Measurements from ENCODE around the gene C16orf87. TPM values are rescaled to one million over a fixed set of nuclear protein-coding genes. Genes with fewer than 3 reads are reported as not detected.

The C16orf87 gene
- total RNA-seq, 1 donor from 2014 or later = 25.0 TPM

GRCh38 chr16:46858151-46858550, 27.2 kb upstream of the C16orf87 start:
- H3K4me2 ChIP-seq (ENCODE audit: low read length) = no peak overlapping the region
- no peaks in the 10 kb centered on the region for H4K20me1 ChIP-seq (ENCODE audit: insufficient read depth, low read length)
- H3K4me1 ChIP-seq (ENCODE audit: insufficient read depth, low read length) = peaks cover 4% of the 10 kb centered on the region
- Mint-ChIP-seq H3K27me3 (ENCODE audit: low read depth, unreplicated experiment) (no peaks in the 10 kb centered on the region), H3K4me3 (ENCODE audit: unreplicated experiment) (no peak overlapping the region), H3K4me1 (ENCODE audit: low read depth, unreplicated experiment) (peaks cover 2% of the 10 kb centered on the region), H3K36me3 (ENCODE audit: low read depth, unreplicated experiment) (no peaks in the 10 kb centered on the region), H3K27ac (ENCODE audit: unreplicated experiment) (no peak overlapping the region), H3K9me3 (ENCODE audit: unreplicated experiment) (no peaks in the 10 kb centered on the region)
- no peak overlapping the region for H3K27ac ChIP-seq (ENCODE audit: low read depth, low read length)
- no peak overlapping the region for H3K4me3 ChIP-seq (ENCODE audit: insufficient read depth, low read depth, low read length)
- no peaks in the 10 kb centered on the region for H3K9me3 ChIP-seq (ENCODE audit: insufficient read depth, low read depth, low read length)
- no peaks in the 10 kb centered on the region for H3K79me2 ChIP-seq (ENCODE audit: insufficient read depth, low read length)
- no peaks in the 10 kb centered on the region for H3K27me3 ChIP-seq (ENCODE audit: insufficient read depth, low read length)
- H3K36me3 ChIP-seq (ENCODE audit: insufficient read depth, low read length) = no peaks in the 10 kb centered on the region
- DNase-seq (ENCODE audit: low read depth) = no peak
- no peak for TF ChIP-seq CTCF (IDR thresholded peaks at IDR 0.05; ENCODE audit: insufficient read depth, low read depth, low read length)
- TF ChIP-seq EZH2 (IDR thresholded peaks at IDR 0.05; ENCODE audit: insufficient read depth, low read length) = no peak
- H3K9ac ChIP-seq (ENCODE audit: low read length) = no peak overlapping the region
- FAIRE-seq = no peak
- H2AFZ ChIP-seq (ENCODE audit: low read depth, low read length) = no peak overlapping the region

DNA sequence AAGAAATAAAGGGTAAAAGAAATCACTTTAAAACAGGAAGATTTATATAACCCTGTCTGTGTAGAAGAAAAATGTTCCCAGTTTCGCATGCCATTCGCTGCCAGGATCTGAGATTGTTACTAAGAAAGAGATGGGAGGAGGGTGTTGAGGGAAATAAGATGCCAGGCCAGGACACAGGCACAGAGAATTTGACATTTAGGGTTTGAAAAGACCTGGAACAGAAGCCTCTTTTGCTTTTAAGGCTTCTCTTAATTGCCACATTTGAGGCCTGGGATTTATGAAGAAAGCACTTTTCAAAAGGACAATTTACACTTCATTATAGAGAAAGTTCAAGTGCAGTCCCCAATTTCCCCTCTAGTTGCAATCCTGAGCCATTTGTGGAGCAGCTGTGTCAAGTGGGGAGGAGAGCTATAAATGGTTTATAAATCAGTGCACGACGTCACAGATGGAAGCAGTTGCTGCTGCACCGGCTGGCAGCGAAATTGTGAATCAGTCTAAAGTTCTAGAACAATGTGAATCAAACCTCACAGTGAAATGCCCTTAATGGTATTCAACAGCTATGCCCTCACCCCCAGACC, 26.5 kb upstream of the C16orf87 start:
- Histone ChIP-seq H3K4me3 (ENCODE audit: insufficient read depth, low read depth, low read length) (no peak overlapping the region), H3K9me3 (ENCODE audit: insufficient read depth, low read depth, low read length) (no peaks in the 10 kb centered on the region), H3K4me2 (ENCODE audit: low read length) (no peak overlapping the region), H3K36me3 (ENCODE audit: insufficient read depth, low read length) (no peaks in the 10 kb centered on the region), H3K4me1 (ENCODE audit: insufficient read depth, low read length) (peaks cover 4% of the 10 kb centered on the region), H3K27me3 (ENCODE audit: insufficient read depth, low read length) (no peaks in the 10 kb centered on the region), H4K20me1 (ENCODE audit: insufficient read depth, low read length) (no peaks in the 10 kb centered on the region), H3K27ac (ENCODE audit: low read depth, low read length) (no peak overlapping the region), H3K79me2 (ENCODE audit: insufficient read depth, low read length) (no peaks in the 10 kb centered on the region), H3K9ac (ENCODE audit: low read length) (no peak overlapping the region), H2AFZ (ENCODE audit: low read depth, low read length) (no peak overlapping the region)
- TF ChIP-seq EZH2 (IDR thresholded peaks at IDR 0.05; ENCODE audit: insufficient read depth, low read length) (no peak), CTCF (IDR thresholded peaks at IDR 0.05; ENCODE audit: insufficient read depth, low read depth, low read length) (peak; percentile 47)
- Mint-ChIP-seq H3K4me3 (ENCODE audit: unreplicated experiment) (no peak overlapping the region), H3K9me3 (ENCODE audit: unreplicated experiment) (no peaks in the 10 kb centered on the region), H3K36me3 (ENCODE audit: low read depth, unreplicated experiment) (no peaks in the 10 kb centered on the region), H3K27me3 (ENCODE audit: low read depth, unreplicated experiment) (no peaks in the 10 kb centered on the region), H3K4me1 (ENCODE audit: low read depth, unreplicated experiment) (peaks cover 2% of the 10 kb centered on the region), H3K27ac (ENCODE audit: unreplicated experiment) (no peak overlapping the region)
- DNase-seq (ENCODE audit: low read depth) (peak; percentile 56), FAIRE-seq (no peak)

DNA sequence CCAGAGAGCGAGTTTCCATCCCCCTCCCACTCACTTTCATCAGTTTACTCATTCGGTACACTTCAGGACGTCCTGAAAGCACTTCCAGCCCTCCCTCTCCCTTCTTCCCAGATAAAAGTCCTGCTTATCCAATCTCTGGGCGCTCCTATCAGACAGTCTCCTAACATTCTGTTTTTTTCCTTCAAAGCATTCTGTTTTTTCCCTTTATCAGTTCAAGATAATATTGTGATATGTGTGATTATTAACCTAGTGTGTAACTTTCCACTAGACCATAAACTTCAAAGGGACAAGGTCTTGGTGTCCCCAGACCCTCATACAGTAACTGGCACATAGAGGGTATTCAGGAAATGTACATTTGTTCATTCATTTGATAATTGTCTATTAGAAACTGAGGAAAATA, 24.4 kb upstream of the C16orf87 start:
- H3K9me3 ChIP-seq (ENCODE audit: insufficient read depth, low read depth, low read length) = no peaks in the 10 kb centered on the region
- no peak overlapping the region for H3K27ac ChIP-seq (ENCODE audit: low read depth, low read length)
- no peak overlapping the region for H3K9ac ChIP-seq (ENCODE audit: low read length)
- H3K4me2 ChIP-seq (ENCODE audit: low read length) = no peak overlapping the region
- H3K4me1 Mint-ChIP-seq (ENCODE audit: low read depth, unreplicated experiment) = peaks cover 2% of the 10 kb centered on the region
- no peak overlapping the region for H3K4me3 Mint-ChIP-seq (ENCODE audit: unreplicated experiment)
- H3K27me3 Mint-ChIP-seq (ENCODE audit: low read depth, unreplicated experiment) = no peaks in the 10 kb centered on the region
- H3K9me3 Mint-ChIP-seq (ENCODE audit: unreplicated experiment) = no peaks in the 10 kb centered on the region
- H3K27me3 ChIP-seq (ENCODE audit: insufficient read depth, low read length) = peaks cover 4% of the 10 kb centered on the region
- H3K36me3 Mint-ChIP-seq (ENCODE audit: low read depth, unreplicated experiment) = no peaks in the 10 kb centered on the region
- FAIRE-seq (no peak), DNase-seq (ENCODE audit: low read depth) (no peak)
- H3K4me1 ChIP-seq (ENCODE audit: insufficient read depth, low read length) = peaks cover 4% of the 10 kb centered on the region
- TF ChIP-seq EZH2 (IDR thresholded peaks at IDR 0.05; ENCODE audit: insufficient read depth, low read length) (no peak), CTCF (IDR thresholded peaks at IDR 0.05; ENCODE audit: insufficient read depth, low read depth, low read length) (no peak)
- H3K36me3 ChIP-seq (ENCODE audit: insufficient read depth, low read length) = no peaks in the 10 kb centered on the region
- no peaks in the 10 kb centered on the region for H3K79me2 ChIP-seq (ENCODE audit: insufficient read depth, low read length)
- no peak overlapping the region for H3K4me3 ChIP-seq (ENCODE audit: insufficient read depth, low read depth, low read length)
- no peak overlapping the region for H3K27ac Mint-ChIP-seq (ENCODE audit: unreplicated experiment)
- no peaks in the 10 kb centered on the region for H4K20me1 ChIP-seq (ENCODE audit: insufficient read depth, low read length)
- no peak overlapping the region for H2AFZ ChIP-seq (ENCODE audit: low read depth, low read length)

All from astrocyte (in vitro differentiated cells and primary cell).